ENCODE data around the gene YJEFN3. TPM values are rescaled to one million over a fixed set of nuclear protein-coding genes. Genes with fewer than 3 reads are reported as not detected.

The YJEFN3 gene
- total and polyA plus RNA-seq, 2 of the 8 experiments (the other 6 are each of a cell fraction or from before 2014, with no cell fraction given): 5.7 to 9.4 TPM

DNA sequence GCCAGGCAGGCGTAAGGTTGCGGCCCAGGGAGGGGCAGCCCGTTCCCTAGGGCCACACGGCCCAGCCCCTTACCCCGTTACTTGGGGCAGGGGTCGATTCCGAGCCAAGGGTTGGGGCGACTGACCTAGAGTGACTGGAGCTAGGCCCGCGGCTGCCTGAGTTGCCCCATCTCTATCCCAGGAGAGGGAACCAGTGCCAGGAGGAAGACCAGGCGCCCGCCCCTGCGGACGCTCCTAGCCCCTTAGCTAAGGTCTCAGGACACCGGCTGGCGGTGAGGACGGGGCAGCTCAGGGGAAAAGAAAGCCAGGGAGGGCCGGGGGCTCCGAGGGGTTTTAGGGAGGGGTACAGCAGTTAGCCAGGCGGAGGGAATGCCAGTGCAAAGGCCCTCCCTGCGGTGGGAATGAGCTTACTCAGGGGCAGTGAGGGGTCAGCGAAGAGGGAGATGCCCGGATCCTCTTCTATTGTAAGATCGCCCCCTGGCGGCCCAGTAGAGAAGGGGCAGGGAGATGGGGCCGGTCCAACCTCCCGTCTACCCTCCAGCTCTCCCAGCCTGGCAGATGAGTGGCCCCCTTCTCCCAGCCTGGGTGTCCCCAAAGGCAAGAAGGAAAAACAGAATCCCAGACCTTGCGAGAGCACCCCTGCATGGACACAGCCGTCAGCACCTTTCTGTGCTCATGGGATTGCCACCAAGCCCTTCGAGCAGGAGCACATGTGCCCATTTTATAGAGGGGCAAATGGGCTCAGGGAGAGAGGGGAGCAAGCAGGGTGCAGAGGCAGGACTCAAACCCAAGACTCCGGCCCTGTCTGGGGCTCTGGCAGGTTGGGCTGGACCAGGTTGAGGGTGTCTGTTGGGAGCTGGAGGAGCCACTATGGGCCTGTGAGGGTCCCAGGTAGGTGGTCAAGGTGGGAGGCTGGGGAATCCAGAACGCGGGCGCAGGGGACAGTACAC is 25.6 kb downstream of the YJEFN3 start:
- 53% methylated on average over 26 of the region's 34 CpGs; no CpG with 5 or more reads in 1 of the 2 experiments for WGBS, 2 experiments (ENCODE audit: extremely low coverage in 1 of 2, insufficient coverage in 1 of 2, insufficient read length in 1 of 2, insufficient replicate concordance in 2 of 2, low coverage in 1 of 2, low lambda C conversion rate in 2 of 2, missing lambda C conversion rate in 1 of 2)
- H3K23ac ChIP-seq (ENCODE audit: insufficient read length): no peak overlapping the region
- H4K20me1 ChIP-seq (replicated peaks in 1 of 2; ENCODE audit: control insufficient read depth in 1 of 2, insufficient read depth in 2 of 2, low read length in 2 of 2): no peaks in the 10 kb centered on the region
- no peak overlapping the region for H3K4me2 ChIP-seq (ENCODE audit: insufficient read depth in 1 of 2, low read depth in 2 of 2, low read length in 2 of 2)
- 0 out of 2 replicates have a peak, but pooled peaks cover 2% of the 10 kb centered on the region for H3K79me1 ChIP-seq (ENCODE audit: low read depth, low read length)
- H2AFZ ChIP-seq (ENCODE audit: low read length): no peak overlapping the region
- H3K79me2 ChIP-seq (ENCODE audit: control insufficient read depth in 1 of 2, insufficient read depth in 2 of 2, low read length in 2 of 2): no peaks in the 10 kb centered on the region
- no peak overlapping the region for H2BK12ac ChIP-seq (ENCODE audit: low read depth, low read length)
- DNase-seq (ENCODE audit: low read depth in 1 of 2, low spot score in 2 of 2): peak in 1 of 2 experiments; percentile 94
- H3K9me3 ChIP-seq (ENCODE audit: insufficient read depth in 2 of 2, low read depth in 1 of 2, low read length in 1 of 2): no peaks in the 10 kb centered on the region
- H3K4me1 ChIP-seq (replicated peaks in 1 of 4; ENCODE audit: control insufficient read depth in 3 of 4, insufficient read depth in 4 of 4, low read length in 3 of 4): no peaks in the 10 kb centered on the region; a peak in 3 of 7 replicates
- H2BK15ac ChIP-seq (ENCODE audit: low read length): no peak overlapping the region; the same call in 1 of the 2 replicates
- H2BK120ac ChIP-seq (replicated peaks; ENCODE audit: low read depth, low read length): no peak overlapping the region
- no peaks in the 10 kb centered on the region for H3K27me3 ChIP-seq (replicated peaks in 1 of 4; ENCODE audit: control insufficient read depth in 3 of 4, extremely low read depth in 1 of 4, insufficient read depth in 3 of 4, low read length in 3 of 4)
- no peak for FAIRE-seq
- no peak overlapping the region for H3K9ac ChIP-seq (replicated peaks in 1 of 4; ENCODE audit: extremely low read depth in 1 of 4, low read depth in 3 of 4, low read length in 3 of 4)
- H3K27ac ChIP-seq (ENCODE audit: low read depth, low read length): no peak overlapping the region
- POLR2A ChIA-PET (ENCODE audit: partially characterized antibody): interaction anchor here (0.8 to 2.9 kb wide), 7 partner anchors 10 to 73 kb away, joined by 3 to 13 read pairs (median 4); partner anchors contain the start of genes NDUFA13, TSSK6 and YJEFN3
- H3K4ac ChIP-seq (replicated peaks; ENCODE audit: insufficient read length, low read depth, low read length): no peak overlapping the region
- H4K8ac ChIP-seq (ENCODE audit: extremely low read depth, insufficient read depth, low read length): peak overlapping the region; percentile 11; the same call in 1 of the 2 replicates
- H3K23me2 ChIP-seq (ENCODE audit: low read depth, low read length): no peaks in the 10 kb centered on the region
- no peak overlapping the region for H3K56ac ChIP-seq (replicated peaks; ENCODE audit: insufficient read length, low read depth, low read length)
- no peak overlapping the region for H2BK5ac ChIP-seq (ENCODE audit: low read depth, low read length)
- H3K14ac ChIP-seq (ENCODE audit: insufficient read length): no peak overlapping the region
- no peak overlapping the region for H4K5ac ChIP-seq (ENCODE audit: insufficient read length, low read depth, low read length)
- no peaks in the 10 kb centered on the region for H3K36me3 ChIP-seq (ENCODE audit: control insufficient read depth in 2 of 4, insufficient read depth in 4 of 4, low read length in 3 of 4)
- no peak overlapping the region for H3K4me3 ChIP-seq (ENCODE audit: extremely low read depth in 1 of 4, insufficient read depth in 2 of 4, low read depth in 3 of 4, low read length in 4 of 4)
- H2AK5ac ChIP-seq (ENCODE audit: low read depth, low read length): no peak overlapping the region
- CTCF ChIA-PET (ENCODE audit: partially characterized antibody): interaction anchor here (0.6 to 20.0 kb wide), 36 partner anchors 4 to 247 kb away, joined by 3 to 223 read pairs (median 5); partner anchors contain the start of genes CILP2, GMIP, LPAR2 and NDUFA13
- no peak overlapping the region for H4K91ac ChIP-seq (replicated peaks; ENCODE audit: insufficient read length, low read length)
- H2BK20ac ChIP-seq (ENCODE audit: low read length): no peak overlapping the region
- H3K18ac ChIP-seq (ENCODE audit: extremely low read depth, low read length): no peak overlapping the region
- TF ChIP-seq RAD21 (IDR thresholded peaks at IDR 0.05 in 1 of 2, conservative IDR thresholded peaks at IDR 0.05 in 1 of 2; ENCODE audit: low read depth in 2 of 2, low read length in 2 of 2) (peak; percentile 65 to 70), TAF7 (optimal IDR thresholded peaks at IDR 0.05; ENCODE audit: borderline replicate concordance, low read depth, low read length) (peak; percentile 13), KDM1A (IDR thresholded peaks at IDR 0.05; ENCODE audit: borderline replicate concordance, low read length) (peak; percentile 85; the same call in 1 of the 2 replicates), PHF8 (conservative IDR thresholded peaks at IDR 0.05; ENCODE audit: low read depth, low read length) (no peak), EP300 (IDR thresholded peaks at IDR 0.05; ENCODE audit: borderline replicate concordance in 1 of 2, low read depth in 2 of 2, low read length in 2 of 2) (no peak), JUND (IDR thresholded peaks at IDR 0.05; ENCODE audit: low read length) (no peak)
- TF ChIP-seq, protein P1, sequence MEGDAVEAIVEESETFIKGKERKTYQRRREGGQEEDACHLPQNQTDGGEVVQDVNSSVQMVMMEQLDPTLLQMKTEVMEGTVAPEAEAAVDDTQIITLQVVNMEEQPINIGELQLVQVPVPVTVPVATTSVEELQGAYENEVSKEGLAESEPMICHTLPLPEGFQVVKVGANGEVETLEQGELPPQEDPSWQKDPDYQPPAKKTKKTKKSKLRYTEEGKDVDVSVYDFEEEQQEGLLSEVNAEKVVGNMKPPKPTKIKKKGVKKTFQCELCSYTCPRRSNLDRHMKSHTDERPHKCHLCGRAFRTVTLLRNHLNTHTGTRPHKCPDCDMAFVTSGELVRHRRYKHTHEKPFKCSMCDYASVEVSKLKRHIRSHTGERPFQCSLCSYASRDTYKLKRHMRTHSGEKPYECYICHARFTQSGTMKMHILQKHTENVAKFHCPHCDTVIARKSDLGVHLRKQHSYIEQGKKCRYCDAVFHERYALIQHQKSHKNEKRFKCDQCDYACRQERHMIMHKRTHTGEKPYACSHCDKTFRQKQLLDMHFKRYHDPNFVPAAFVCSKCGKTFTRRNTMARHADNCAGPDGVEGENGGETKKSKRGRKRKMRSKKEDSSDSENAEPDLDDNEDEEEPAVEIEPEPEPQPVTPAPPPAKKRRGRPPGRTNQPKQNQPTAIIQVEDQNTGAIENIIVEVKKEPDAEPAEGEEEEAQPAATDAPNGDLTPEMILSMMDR (IDR thresholded peaks at IDR 0.05; ENCODE audit: control extremely low read depth in 1 of 3, insufficient read depth in 1 of 3, low read depth in 1 of 3, low read length in 3 of 3): peak; percentile 83 to 92 (median 84)

Measured in H1 (cell line).